Measurements from ENCODE around the gene BMP7. TPM values are rescaled to one million over a fixed set of nuclear protein-coding genes. Genes with fewer than 3 reads are reported as not detected.

The BMP7 gene
- not detected in 2 replicates for total RNA-seq (2014; rRNA removed; shearing (Covaris generic))
- polyA plus RNA-seq (2016; fragmentation: Nextera tagmentation; extraction: Ambion mirVana) = 0.09 TPM in 1 of 2 replicates, not detected in the other

DNA sequence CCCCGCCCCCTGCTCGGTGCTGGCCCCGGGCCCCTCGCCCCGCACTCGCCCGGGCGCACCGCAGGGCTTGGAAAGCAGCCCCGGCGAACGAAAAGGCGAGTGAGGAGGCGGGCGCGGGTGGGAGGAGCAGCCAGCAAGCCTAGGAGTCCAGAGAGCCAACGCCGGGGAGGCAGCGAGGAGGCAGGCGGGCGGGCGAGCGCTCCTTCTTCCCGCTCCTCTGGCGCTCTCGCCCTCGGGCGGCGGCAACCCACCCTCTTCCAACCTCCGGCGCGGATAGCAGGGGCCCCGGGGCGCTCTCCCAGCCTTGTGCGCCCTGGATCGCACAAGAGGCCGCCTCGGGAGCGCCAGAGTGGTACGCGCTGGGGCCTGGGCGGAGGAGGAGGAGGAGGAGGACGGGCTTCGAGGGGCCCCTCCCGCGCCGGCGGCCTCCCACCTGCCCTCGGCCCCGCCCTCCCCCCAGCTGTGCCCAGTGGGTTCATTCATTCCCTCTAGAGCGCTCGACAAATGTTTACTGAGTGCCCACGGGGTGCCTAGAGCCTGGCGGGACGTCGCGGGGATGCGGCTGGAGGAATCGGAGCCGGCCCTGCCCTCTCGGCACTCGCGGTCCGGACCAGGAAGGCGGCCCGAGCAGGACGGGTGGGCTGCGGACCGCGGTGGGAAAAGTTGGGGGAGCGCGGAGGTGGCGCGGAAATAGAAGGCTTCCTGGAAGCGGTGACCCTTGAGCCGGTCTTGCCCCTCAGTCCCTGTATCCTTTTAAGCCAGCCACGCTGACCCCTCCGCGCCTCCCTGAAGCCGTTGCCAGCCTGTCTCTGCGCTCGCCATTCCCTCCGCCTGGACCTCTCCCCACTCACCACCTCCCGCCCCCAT, at the start of gene BMP7:
Gene BMP7, minus strand, starts transcription at position 351 of the 867 bp plus-strand sequence. CDS start 519 bp downstream, outside the sequence.
- no peak within 1 kb of the TSS for H2AFZ ChIP-seq
- H3K4me3 ChIP-seq = 0 out of 2 replicates have a peak within 1 kb of the TSS, but pooled peaks have one; percentile 5
- H3K27ac ChIP-seq = no peak within 1 kb of the TSS
- H3K9me3 ChIP-seq (ENCODE audit: low read depth) = no peaks in the 10 kb centered on the region
- H3K9me2 ChIP-seq (ENCODE audit: insufficient read depth) = no peaks in the 10 kb centered on the region
- no peak within 1 kb of the TSS for H3K4me2 ChIP-seq (ENCODE audit: unreplicated experiment)
- H3F3A ChIP-seq (ENCODE audit: insufficient read depth) = no peaks in the 10 kb centered on the region
- H3K36me3 ChIP-seq (ENCODE audit: low read depth) = no peaks in the 10 kb centered on the region
- peaks cover 80% of the 10 kb centered on the region for H3K27me3 ChIP-seq (replicated peaks; ENCODE audit: insufficient read depth)
- no peaks in the 10 kb centered on the region for H3K79me2 ChIP-seq (ENCODE audit: insufficient read depth)
- DNase-seq = peak; percentile 34
- H3K4me1 ChIP-seq (ENCODE audit: insufficient read depth) = no peaks in the 10 kb centered on the region
- WGBS, 2 experiments (ENCODE audit: low coverage in 1 of 2, low lambda C conversion rate in 2 of 2, missing lambda C conversion rate in 2 of 2) = 2 to 4% methylated on average over 55 to 69 of the region's 84 CpGs
- in situ Hi-C loops (cut with MboI) = no loop called here
- H4K20me1 ChIP-seq (ENCODE audit: insufficient read depth) = no peaks in the 10 kb centered on the region
- 0 out of 2 replicates have a peak, but pooled peaks have one; percentile 46 for TF ChIP-seq EZH2phosphoT487 (IDR thresholded peaks at IDR 0.05; ENCODE audit: insufficient read depth, low read depth)
- peak; percentile 25 for TF ChIP-seq EZH2 (IDR thresholded peaks at IDR 0.05; ENCODE audit: insufficient read depth, poor library complexity, severe bottlenecking)
- no peak within 1 kb of the TSS for H3K9ac ChIP-seq

DNA sequence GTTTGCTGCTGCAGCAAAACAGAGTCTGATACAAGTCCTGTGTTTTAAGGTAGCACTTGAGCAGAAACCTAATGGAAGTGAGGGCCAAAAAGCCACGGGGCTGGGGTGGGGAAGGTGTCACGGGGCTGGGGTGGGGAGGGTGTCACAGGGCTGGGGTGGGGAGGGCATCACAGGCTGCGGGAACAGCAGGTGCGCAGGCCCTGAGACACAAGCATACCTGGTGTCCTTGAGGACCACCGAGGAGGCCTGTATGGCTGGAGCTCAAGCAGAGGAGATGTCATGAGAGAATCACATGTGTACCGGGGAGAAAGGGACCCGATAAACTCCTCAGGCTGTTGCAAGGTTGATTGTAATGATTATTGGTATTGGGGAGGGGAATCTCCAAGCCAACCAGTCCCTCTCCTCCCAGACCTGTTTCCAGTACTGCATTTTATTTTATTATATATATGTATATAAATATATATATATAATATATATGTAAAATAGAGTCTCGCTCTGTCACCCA, 49.6 kb upstream of the BMP7 start:
- Histone ChIP-seq H3K36me3 (ENCODE audit: low read depth) (no peaks in the 10 kb centered on the region), H3K4me2 (ENCODE audit: unreplicated experiment) (no peak overlapping the region), H3K9me2 (ENCODE audit: insufficient read depth) (no peaks in the 10 kb centered on the region), H3K9ac (no peak overlapping the region), H3F3A (ENCODE audit: insufficient read depth) (no peaks in the 10 kb centered on the region), H3K27me3 (replicated peaks; ENCODE audit: insufficient read depth) (peaks cover 50% of the 10 kb centered on the region), H2AFZ (no peak overlapping the region), H3K79me2 (ENCODE audit: insufficient read depth) (no peaks in the 10 kb centered on the region), H3K27ac (no peak overlapping the region), H3K4me3 (no peak overlapping the region), H4K20me1 (ENCODE audit: insufficient read depth) (no peaks in the 10 kb centered on the region), H3K4me1 (ENCODE audit: insufficient read depth) (no peaks in the 10 kb centered on the region), H3K9me3 (ENCODE audit: low read depth) (no peaks in the 10 kb centered on the region)
- no peak for DNase-seq
- WGBS, 2 experiments (ENCODE audit: low coverage in 1 of 2, low lambda C conversion rate in 2 of 2, missing lambda C conversion rate in 2 of 2) = 75 to 79% methylated on average over 7 to 8 of the region's 8 CpGs
- TF ChIP-seq EZH2phosphoT487 (IDR thresholded peaks at IDR 0.05; ENCODE audit: insufficient read depth, low read depth) (no peak), EZH2 (IDR thresholded peaks at IDR 0.05; ENCODE audit: insufficient read depth, poor library complexity, severe bottlenecking) (no peak)
- in situ Hi-C loops (cut with MboI) = no loop called here

DNA sequence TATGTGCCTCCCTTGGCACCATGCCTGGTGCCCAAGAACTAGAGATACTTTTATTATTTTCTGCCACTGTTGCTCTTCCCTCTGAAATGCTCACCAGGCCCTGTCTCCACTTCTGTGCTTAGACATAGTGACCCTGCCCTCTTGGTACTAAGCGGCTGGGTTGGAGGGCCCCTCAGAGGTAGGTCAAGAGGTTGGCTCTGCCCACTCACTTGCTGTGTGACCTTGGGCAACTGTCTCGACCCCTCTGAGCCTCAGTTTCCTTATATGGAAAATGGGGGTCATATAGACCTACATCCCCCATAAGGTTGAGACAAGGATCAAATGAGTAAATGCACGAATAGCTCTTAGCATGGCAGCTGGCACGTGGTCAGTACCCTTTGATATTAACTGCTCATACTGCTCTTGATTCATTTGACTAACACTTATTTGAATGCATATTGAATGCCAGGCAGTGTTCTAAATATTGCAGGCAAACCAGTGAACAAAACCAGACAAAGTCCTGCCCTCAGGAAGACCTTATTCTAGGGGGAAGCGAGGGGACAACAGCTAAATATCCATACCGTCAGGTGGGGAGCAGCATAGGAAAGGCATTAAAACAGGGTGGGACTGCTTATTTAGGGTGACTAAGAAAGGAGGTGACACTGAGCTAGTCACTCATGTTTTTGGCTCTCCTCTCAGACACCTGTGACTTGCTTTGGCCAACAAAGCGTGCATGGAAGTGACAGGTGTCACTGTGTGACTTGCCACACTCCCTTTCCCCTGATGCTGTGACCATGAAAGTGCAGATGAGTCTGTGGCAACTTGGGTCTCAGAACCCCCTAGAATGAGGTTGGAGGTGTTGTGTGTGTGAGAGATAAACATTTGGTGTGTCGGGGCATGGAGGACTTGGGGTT, 48.9 kb upstream of the BMP7 start:
- TF ChIP-seq EZH2phosphoT487 (IDR thresholded peaks at IDR 0.05; ENCODE audit: insufficient read depth, low read depth) = no peak
- no peak for TF ChIP-seq EZH2 (IDR thresholded peaks at IDR 0.05; ENCODE audit: insufficient read depth, poor library complexity, severe bottlenecking)
- Histone ChIP-seq H4K20me1 (ENCODE audit: insufficient read depth) (no peaks in the 10 kb centered on the region), H3F3A (ENCODE audit: insufficient read depth) (no peaks in the 10 kb centered on the region), H3K27me3 (replicated peaks; ENCODE audit: insufficient read depth) (peaks cover 50% of the 10 kb centered on the region), H3K4me1 (ENCODE audit: insufficient read depth) (no peaks in the 10 kb centered on the region), H2AFZ (no peak overlapping the region), H3K9me3 (ENCODE audit: low read depth) (no peaks in the 10 kb centered on the region), H3K4me3 (no peak overlapping the region), H3K36me3 (ENCODE audit: low read depth) (no peaks in the 10 kb centered on the region), H3K9ac (no peak overlapping the region), H3K27ac (no peak overlapping the region), H3K9me2 (ENCODE audit: insufficient read depth) (no peaks in the 10 kb centered on the region), H3K79me2 (ENCODE audit: insufficient read depth) (no peaks in the 10 kb centered on the region), H3K4me2 (ENCODE audit: unreplicated experiment) (no peak overlapping the region)
- DNase-seq = no peak
- 56 to 62% methylated on average over 8 of the region's 8 CpGs for WGBS, 2 experiments (ENCODE audit: low coverage in 1 of 2, low lambda C conversion rate in 2 of 2, missing lambda C conversion rate in 2 of 2)
- in situ Hi-C loops (cut with MboI) = no loop called here

DNA sequence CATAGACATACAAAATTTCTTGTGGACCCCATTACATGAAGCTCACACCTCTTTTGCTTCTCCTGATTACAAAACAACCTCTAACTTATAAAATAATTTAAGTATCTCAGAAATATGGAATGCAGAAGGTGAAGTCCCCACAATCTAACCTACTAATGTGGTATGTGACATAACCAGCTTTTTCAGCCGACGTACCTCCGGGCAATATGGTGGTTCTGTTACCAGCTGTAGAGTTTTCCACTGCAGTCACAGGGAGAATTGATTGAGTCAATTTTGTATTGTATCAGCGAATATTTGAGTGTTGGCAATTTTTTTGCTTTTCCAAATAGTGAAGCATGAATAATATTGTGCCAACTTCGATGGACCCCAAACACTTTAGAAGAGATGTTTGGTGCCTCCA, 47.5 kb upstream of the BMP7 start:
- Histone ChIP-seq H3F3A (ENCODE audit: insufficient read depth) (no peaks in the 10 kb centered on the region), H3K9ac (no peak overlapping the region), H3K79me2 (ENCODE audit: insufficient read depth) (no peaks in the 10 kb centered on the region), H4K20me1 (ENCODE audit: insufficient read depth) (no peaks in the 10 kb centered on the region), H3K4me2 (ENCODE audit: unreplicated experiment) (no peak overlapping the region), H3K36me3 (ENCODE audit: low read depth) (no peaks in the 10 kb centered on the region), H3K4me1 (ENCODE audit: insufficient read depth) (no peaks in the 10 kb centered on the region), H3K27me3 (replicated peaks; ENCODE audit: insufficient read depth) (peaks cover 47% of the 10 kb centered on the region), H3K9me3 (ENCODE audit: low read depth) (no peaks in the 10 kb centered on the region), H2AFZ (no peak overlapping the region), H3K4me3 (no peak overlapping the region), H3K27ac (no peak overlapping the region), H3K9me2 (ENCODE audit: insufficient read depth) (no peaks in the 10 kb centered on the region)
- 67 to 71% methylated on average over 5 of the region's 5 CpGs for WGBS, 2 experiments (ENCODE audit: low coverage in 1 of 2, low lambda C conversion rate in 2 of 2, missing lambda C conversion rate in 2 of 2)
- DNase-seq = no peak
- in situ Hi-C loops (cut with MboI) = no loop called here
- TF ChIP-seq EZH2phosphoT487 (IDR thresholded peaks at IDR 0.05; ENCODE audit: insufficient read depth, low read depth) = no peak
- TF ChIP-seq EZH2 (IDR thresholded peaks at IDR 0.05; ENCODE audit: insufficient read depth, poor library complexity, severe bottlenecking) = no peak
